HL-60 (cell line): ENCODE results near the gene COPZ2.
"Not testable (repeated sequence)": the region's sequence is repeated elsewhere in the genome, so short reads cannot be mapped to it uniquely, and the experiment has no call there.

Experiments used
- DNase-seq, 2 experiments: peaks; one replicate each; pipeline ENCODE4 v3.0.0-alpha.2; 2010 to 2020; ENCODE audit warnings: low read depth in 1 of 2, low spot score in 1 of 2
- H3K27ac ChIP-seq: fragments of 250-450 bp; sonication (Bioruptor Pico); replicated peaks from 2 replicates; pipeline ENCODE4 v1.5.1; 2020; ENCODE audit warnings: mild to moderate bottlenecking, moderate library complexity
- H3K27me3 ChIP-seq: fragments of 250-450 bp; sonication (Bioruptor Pico); 2 replicates; pipeline ENCODE4 v1.5.1; 2021; ENCODE audit warnings: mild to moderate bottlenecking, moderate library complexity; ENCODE audit not compliant: insufficient read depth, poor library complexity, severe bottlenecking
- H3K4me3 ChIP-seq: replicated peaks from 2 replicates; pipeline ENCODE4 v1.5.1; 2011; ENCODE audit warnings: mild to moderate bottlenecking, control low read depth, low read length; ENCODE audit not compliant: insufficient read depth
- GABPA ChIP-seq: IDR thresholded peaks from 2 replicates; pipeline ENCODE4 v1.6.1; 2012; ENCODE audit warnings: low read depth
- POLR2AphosphoS5 ChIP-seq: IDR thresholded peaks from 2 replicates; pipeline ENCODE4 v1.6.1; 2012; ENCODE audit warnings: low read depth
- SPI1 ChIP-seq: IDR thresholded peaks from 2 replicates; pipeline ENCODE4 v1.6.1; 2012; ENCODE audit warnings: low read depth, mild to moderate bottlenecking, borderline replicate concordance
- TF ChIP-seq, protein P1 (sequence below): IDR thresholded peaks from 2 replicates; pipeline ENCODE4 v1.6.1; 2012; ENCODE audit warnings: low read depth; ENCODE audit not compliant: insufficient replicate concordance
- TF ChIP-seq, protein P2 (sequence below): IDR thresholded peaks from one replicate; pipeline ENCODE4 v1.5.1; 2011; ENCODE audit warnings: low read length, control low read depth, inconsistent platforms; ENCODE audit not compliant: insufficient read depth

COPZ2 gene

DNA sequence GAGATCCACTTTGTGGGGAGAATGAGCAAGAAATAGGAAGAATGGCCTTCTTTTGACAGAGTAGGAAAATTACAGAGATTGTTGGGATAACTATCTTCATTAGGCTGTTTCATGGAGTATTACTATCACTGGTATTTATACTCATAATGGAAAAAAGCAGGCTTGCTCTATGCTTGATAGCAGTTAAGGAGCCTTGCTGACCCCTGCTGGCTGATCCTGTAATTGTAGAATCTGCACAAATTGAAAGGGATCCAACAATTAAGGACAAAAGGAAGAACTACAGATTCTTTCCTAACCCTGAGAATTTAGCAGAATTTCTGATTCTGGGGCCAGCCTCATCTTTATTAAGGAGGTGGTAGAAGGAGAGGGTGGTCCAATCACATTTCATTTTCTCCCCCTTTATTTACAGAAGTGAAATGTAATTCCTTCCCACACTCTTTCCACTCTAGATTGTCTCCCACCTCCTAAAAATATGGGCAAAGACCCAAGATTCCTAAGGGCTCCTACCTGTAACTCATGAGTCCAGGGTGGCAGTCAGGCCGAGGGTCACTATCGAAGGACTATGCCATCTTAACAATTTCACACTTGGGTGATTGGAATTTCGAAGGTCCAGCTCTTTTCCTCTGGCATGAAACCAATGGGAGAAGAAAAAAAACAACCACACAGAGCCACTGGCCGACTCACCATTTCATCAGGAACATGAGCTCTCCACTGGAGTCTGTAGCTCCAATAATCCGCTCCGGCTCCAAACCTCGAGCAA, 36.9 kb upstream of the COPZ2 start:
- TF ChIP-seq SPI1, result no peak
- TF ChIP-seq, protein P1, sequence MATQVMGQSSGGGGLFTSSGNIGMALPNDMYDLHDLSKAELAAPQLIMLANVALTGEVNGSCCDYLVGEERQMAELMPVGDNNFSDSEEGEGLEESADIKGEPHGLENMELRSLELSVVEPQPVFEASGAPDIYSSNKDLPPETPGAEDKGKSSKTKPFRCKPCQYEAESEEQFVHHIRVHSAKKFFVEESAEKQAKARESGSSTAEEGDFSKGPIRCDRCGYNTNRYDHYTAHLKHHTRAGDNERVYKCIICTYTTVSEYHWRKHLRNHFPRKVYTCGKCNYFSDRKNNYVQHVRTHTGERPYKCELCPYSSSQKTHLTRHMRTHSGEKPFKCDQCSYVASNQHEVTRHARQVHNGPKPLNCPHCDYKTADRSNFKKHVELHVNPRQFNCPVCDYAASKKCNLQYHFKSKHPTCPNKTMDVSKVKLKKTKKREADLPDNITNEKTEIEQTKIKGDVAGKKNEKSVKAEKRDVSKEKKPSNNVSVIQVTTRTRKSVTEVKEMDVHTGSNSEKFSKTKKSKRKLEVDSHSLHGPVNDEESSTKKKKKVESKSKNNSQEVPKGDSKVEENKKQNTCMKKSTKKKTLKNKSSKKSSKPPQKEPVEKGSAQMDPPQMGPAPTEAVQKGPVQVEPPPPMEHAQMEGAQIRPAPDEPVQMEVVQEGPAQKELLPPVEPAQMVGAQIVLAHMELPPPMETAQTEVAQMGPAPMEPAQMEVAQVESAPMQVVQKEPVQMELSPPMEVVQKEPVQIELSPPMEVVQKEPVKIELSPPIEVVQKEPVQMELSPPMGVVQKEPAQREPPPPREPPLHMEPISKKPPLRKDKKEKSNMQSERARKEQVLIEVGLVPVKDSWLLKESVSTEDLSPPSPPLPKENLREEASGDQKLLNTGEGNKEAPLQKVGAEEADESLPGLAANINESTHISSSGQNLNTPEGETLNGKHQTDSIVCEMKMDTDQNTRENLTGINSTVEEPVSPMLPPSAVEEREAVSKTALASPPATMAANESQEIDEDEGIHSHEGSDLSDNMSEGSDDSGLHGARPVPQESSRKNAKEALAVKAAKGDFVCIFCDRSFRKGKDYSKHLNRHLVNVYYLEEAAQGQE, result no peak
- TF ChIP-seq, protein P2, sequence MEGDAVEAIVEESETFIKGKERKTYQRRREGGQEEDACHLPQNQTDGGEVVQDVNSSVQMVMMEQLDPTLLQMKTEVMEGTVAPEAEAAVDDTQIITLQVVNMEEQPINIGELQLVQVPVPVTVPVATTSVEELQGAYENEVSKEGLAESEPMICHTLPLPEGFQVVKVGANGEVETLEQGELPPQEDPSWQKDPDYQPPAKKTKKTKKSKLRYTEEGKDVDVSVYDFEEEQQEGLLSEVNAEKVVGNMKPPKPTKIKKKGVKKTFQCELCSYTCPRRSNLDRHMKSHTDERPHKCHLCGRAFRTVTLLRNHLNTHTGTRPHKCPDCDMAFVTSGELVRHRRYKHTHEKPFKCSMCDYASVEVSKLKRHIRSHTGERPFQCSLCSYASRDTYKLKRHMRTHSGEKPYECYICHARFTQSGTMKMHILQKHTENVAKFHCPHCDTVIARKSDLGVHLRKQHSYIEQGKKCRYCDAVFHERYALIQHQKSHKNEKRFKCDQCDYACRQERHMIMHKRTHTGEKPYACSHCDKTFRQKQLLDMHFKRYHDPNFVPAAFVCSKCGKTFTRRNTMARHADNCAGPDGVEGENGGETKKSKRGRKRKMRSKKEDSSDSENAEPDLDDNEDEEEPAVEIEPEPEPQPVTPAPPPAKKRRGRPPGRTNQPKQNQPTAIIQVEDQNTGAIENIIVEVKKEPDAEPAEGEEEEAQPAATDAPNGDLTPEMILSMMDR, result peak; percentile 71
- no peak for TF ChIP-seq GABPA
- TF ChIP-seq POLR2AphosphoS5, result no peak
- peak in 1 of 2 experiments; percentile 73 for DNase-seq
- no peak overlapping the region for H3K27ac ChIP-seq
- H3K27me3 ChIP-seq, result no peaks in the 10 kb centered on the region
- no peak overlapping the region for H3K4me3 ChIP-seq

DNA sequence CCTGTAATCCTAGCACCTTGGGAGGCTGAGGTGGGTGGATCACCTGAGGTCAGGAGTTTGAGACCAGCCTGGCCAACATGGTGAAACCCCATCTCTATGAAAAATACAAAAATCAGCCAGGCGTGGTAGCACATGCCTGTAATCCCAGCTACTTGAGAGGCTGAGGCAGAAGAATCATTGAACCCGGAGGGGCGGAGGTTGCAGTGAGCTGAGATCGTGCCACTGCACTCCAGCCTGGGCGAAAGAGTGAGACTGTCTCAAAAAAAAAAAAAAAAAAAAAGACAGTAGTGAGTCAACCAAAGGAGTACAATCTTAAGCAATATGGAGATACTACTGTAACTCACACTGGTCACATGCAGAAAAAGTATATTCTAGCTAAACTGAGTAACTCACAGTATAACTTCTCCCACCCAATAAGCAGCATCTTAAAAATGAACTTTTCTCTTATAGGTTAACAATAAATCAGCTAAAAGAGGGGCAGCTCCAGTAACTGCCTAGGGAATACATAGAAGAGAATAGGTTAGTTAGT, 36.0 kb upstream of the COPZ2 start:
- DNase-seq, H3K4me3 ChIP-seq, H3K27me3 ChIP-seq, H3K27ac ChIP-seq: not testable (repeated sequence)

DNA sequence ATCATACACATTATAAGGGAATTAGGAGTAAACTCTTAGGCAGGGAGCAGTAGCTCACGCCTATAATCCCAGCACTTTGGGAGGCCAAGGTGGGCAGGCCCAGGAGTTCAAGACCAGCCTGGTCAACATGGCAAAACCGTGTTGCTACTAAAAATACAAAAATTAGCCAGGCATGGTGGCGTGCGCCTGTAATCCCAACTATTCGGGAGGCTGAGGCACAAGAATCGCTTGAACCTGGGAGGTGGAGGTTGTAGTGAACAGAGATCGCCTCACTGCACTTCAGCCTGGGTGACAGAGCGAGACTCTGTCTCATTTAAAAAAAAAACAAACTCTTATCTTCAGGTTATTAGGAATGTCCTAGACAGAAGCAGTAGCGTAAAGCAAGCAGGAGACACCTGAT, 35.2 kb upstream of the COPZ2 start:
- H3K4me3 ChIP-seq, H3K27ac ChIP-seq, DNase-seq, H3K27me3 ChIP-seq: not testable (repeated sequence)

DNA sequence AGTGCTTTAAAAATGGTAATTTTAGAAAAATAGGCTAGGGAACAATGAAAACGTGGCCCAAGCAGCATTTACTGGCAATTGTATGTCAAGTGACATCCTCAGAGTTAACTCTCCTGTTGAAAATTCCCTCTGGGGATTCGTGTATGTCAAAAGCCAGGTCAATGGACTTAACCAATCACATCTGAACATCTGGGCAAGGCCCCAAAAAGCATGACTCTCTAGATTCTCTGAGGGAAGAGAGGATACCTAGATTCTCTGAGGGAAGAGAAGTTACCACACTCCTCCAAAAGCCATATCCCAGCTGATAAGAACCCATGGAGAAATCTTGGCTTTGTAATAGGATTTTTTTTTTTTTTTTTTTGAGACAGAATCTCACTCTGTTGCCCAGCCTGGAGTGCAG, 34.1 kb upstream of the COPZ2 start:
- Histone ChIP-seq H3K27me3 (no peaks in the 10 kb centered on the region), H3K4me3 (no peak overlapping the region), H3K27ac (no peak overlapping the region)
- DNase-seq, result no peak
- TF ChIP-seq, protein P1, result no peak
- TF ChIP-seq POLR2AphosphoS5 (no peak), GABPA (no peak), SPI1 (no peak)
- TF ChIP-seq, protein P2, result no peak

DNA sequence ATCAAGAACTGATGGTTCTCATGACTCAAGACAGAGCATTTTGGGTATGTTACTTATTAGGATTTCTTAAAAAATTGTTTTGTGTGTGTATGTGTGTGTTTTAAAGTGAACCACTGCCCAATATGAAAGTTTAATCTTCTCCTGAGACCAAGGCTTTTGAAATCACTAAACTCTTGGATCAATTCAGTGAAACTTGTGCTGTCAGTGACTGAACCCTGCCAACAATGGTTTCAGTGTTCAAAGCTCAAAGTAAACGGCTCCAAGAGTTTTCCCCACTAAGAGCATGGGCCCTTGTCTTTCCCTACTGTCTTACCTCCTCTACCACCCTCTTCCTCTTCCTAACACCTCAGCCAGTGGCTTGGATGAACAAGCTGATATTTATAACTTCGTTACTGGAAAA, 32.6 kb upstream of the COPZ2 start:
- no peaks in the 10 kb centered on the region for H3K27me3 ChIP-seq
- no peak overlapping the region for H3K4me3 ChIP-seq
- no peak overlapping the region for H3K27ac ChIP-seq
- TF ChIP-seq SPI1 (no peak), POLR2AphosphoS5 (no peak), GABPA (no peak)
- TF ChIP-seq, protein P1, result no peak
- TF ChIP-seq, protein P2, result no peak
- no peak for DNase-seq
